Measurements from ENCODE around the gene AKR1A1.

The AKR1A1 gene

GRCh38 chr1:45526135-45526644 lies 24.4 kb upstream of the AKR1A1 start:
- no peak for DNase-seq (ENCODE audit: low read depth)
- Histone ChIP-seq H3K4me1 (ENCODE audit: control insufficient read depth, insufficient read depth, low read length) (peaks cover 8% of the 10 kb centered on the region), H3K36me3 (ENCODE audit: control insufficient read depth, insufficient read depth, low read length, severe bottlenecking) (no peaks in the 10 kb centered on the region), H3K9me3 (ENCODE audit: control insufficient read depth, low read length) (no peaks in the 10 kb centered on the region), H3K4me3 (ENCODE audit: low read length) (no peak overlapping the region), H3K9ac (ENCODE audit: low read length) (no peak overlapping the region), H3K27me3 (replicated peaks; ENCODE audit: control insufficient read depth, insufficient read depth, low read length) (no peaks in the 10 kb centered on the region)

GRCh38 chr1:45530632-45531135 lies 19.9 kb upstream of the AKR1A1 start:
- no peaks in the 10 kb centered on the region for H3K27me3 ChIP-seq (replicated peaks; ENCODE audit: control insufficient read depth, insufficient read depth, low read length)
- H3K36me3 ChIP-seq (ENCODE audit: control insufficient read depth, insufficient read depth, low read length, severe bottlenecking), result no peaks in the 10 kb centered on the region
- H3K4me3 ChIP-seq (ENCODE audit: low read length), result no peak overlapping the region
- H3K9ac ChIP-seq (ENCODE audit: low read length), result no peak overlapping the region
- H3K4me1 ChIP-seq (ENCODE audit: control insufficient read depth, insufficient read depth, low read length), result no peaks in the 10 kb centered on the region
- no peaks in the 10 kb centered on the region for H3K9me3 ChIP-seq (ENCODE audit: control insufficient read depth, low read length)
- DNase-seq (ENCODE audit: low read depth), result no peak

GRCh38 chr1:45531873-45532272 lies 18.8 kb upstream of the AKR1A1 start:
- Histone ChIP-seq H3K4me1 (ENCODE audit: control insufficient read depth, insufficient read depth, low read length) (no peaks in the 10 kb centered on the region), H3K9me3 (ENCODE audit: control insufficient read depth, low read length) (no peaks in the 10 kb centered on the region), H3K36me3 (ENCODE audit: control insufficient read depth, insufficient read depth, low read length, severe bottlenecking) (no peaks in the 10 kb centered on the region), H3K27me3 (replicated peaks; ENCODE audit: control insufficient read depth, insufficient read depth, low read length) (no peaks in the 10 kb centered on the region), H3K9ac (ENCODE audit: low read length) (no peak overlapping the region), H3K4me3 (ENCODE audit: low read length) (no peak overlapping the region)
- DNase-seq (ENCODE audit: low read depth), result no peak

- no peaks in the 10 kb centered on the region for H3K9me3 ChIP-seq (ENCODE audit: control insufficient read depth, low read length)
- no peaks in the 10 kb centered on the region for H3K36me3 ChIP-seq (ENCODE audit: control insufficient read depth, insufficient read depth, low read length, severe bottlenecking)
- no peak overlapping the region for H3K4me3 ChIP-seq (ENCODE audit: low read length)
- H3K27me3 ChIP-seq (replicated peaks; ENCODE audit: control insufficient read depth, insufficient read depth, low read length), result no peaks in the 10 kb centered on the region
- H3K9ac ChIP-seq (ENCODE audit: low read length), result no peak overlapping the region
- DNase-seq (ENCODE audit: low read depth), result no peak
- H3K4me1 ChIP-seq (ENCODE audit: control insufficient read depth, insufficient read depth, low read length), result no peaks in the 10 kb centered on the region
Observed at GRCh38 chr1:45535988-45536766, 14.4 kb upstream of the AKR1A1 start.

- H3K27me3 ChIP-seq (replicated peaks; ENCODE audit: control insufficient read depth, insufficient read depth, low read length), result no peaks in the 10 kb centered on the region
- no peaks in the 10 kb centered on the region for H3K36me3 ChIP-seq (ENCODE audit: control insufficient read depth, insufficient read depth, low read length, severe bottlenecking)
- H3K4me1 ChIP-seq (ENCODE audit: control insufficient read depth, insufficient read depth, low read length), result no peaks in the 10 kb centered on the region
- H3K4me3 ChIP-seq (ENCODE audit: low read length), result no peak overlapping the region
- no peak overlapping the region for H3K9ac ChIP-seq (ENCODE audit: low read length)
- no peak for DNase-seq (ENCODE audit: low read depth)
- no peaks in the 10 kb centered on the region for H3K9me3 ChIP-seq (ENCODE audit: control insufficient read depth, low read length)
Observed at GRCh38 chr1:45536886-45537285, 13.7 kb upstream of the AKR1A1 start.

GRCh38 chr1:45541193-45541592 lies 9.4 kb upstream of the AKR1A1 start:
- Histone ChIP-seq H3K9ac (ENCODE audit: low read length) (no peak overlapping the region), H3K36me3 (ENCODE audit: control insufficient read depth, insufficient read depth, low read length, severe bottlenecking) (no peaks in the 10 kb centered on the region), H3K4me1 (ENCODE audit: control insufficient read depth, insufficient read depth, low read length) (peaks cover 6% of the 10 kb centered on the region), H3K27me3 (replicated peaks; ENCODE audit: control insufficient read depth, insufficient read depth, low read length) (no peaks in the 10 kb centered on the region), H3K4me3 (ENCODE audit: low read length) (no peak overlapping the region), H3K9me3 (ENCODE audit: control insufficient read depth, low read length) (no peaks in the 10 kb centered on the region)
- DNase-seq (ENCODE audit: low read depth), result no peak

- peaks cover 6% of the 10 kb centered on the region for H3K4me1 ChIP-seq (ENCODE audit: control insufficient read depth, insufficient read depth, low read length)
- H3K36me3 ChIP-seq (ENCODE audit: control insufficient read depth, insufficient read depth, low read length, severe bottlenecking), result no peaks in the 10 kb centered on the region
- H3K4me3 ChIP-seq (ENCODE audit: low read length), result no peak overlapping the region
- no peak overlapping the region for H3K9ac ChIP-seq (ENCODE audit: low read length)
- H3K27me3 ChIP-seq (replicated peaks; ENCODE audit: control insufficient read depth, insufficient read depth, low read length), result no peaks in the 10 kb centered on the region
- DNase-seq (ENCODE audit: low read depth), result no peak
- H3K9me3 ChIP-seq (ENCODE audit: control insufficient read depth, low read length), result no peaks in the 10 kb centered on the region
Observed at GRCh38 chr1:45542591-45542990, 8.0 kb upstream of the AKR1A1 start.

- no peak overlapping the region for H3K9ac ChIP-seq (ENCODE audit: low read length)
- peaks cover 6% of the 10 kb centered on the region for H3K4me1 ChIP-seq (ENCODE audit: control insufficient read depth, insufficient read depth, low read length)
- no peaks in the 10 kb centered on the region for H3K36me3 ChIP-seq (ENCODE audit: control insufficient read depth, insufficient read depth, low read length, severe bottlenecking)
- no peaks in the 10 kb centered on the region for H3K27me3 ChIP-seq (replicated peaks; ENCODE audit: control insufficient read depth, insufficient read depth, low read length)
- no peak for DNase-seq (ENCODE audit: low read depth)
- H3K4me3 ChIP-seq (ENCODE audit: low read length), result no peak overlapping the region
- H3K9me3 ChIP-seq (ENCODE audit: control insufficient read depth, low read length), result no peaks in the 10 kb centered on the region
Observed at GRCh38 chr1:45543581-45544417, 6.8 kb upstream of the AKR1A1 start.

GRCh38 chr1:45544530-45544929 lies 6.1 kb upstream of the AKR1A1 start:
- no peak overlapping the region for H3K4me3 ChIP-seq (ENCODE audit: low read length)

GRCh38 chr1:45545019-45545493 lies 5.6 kb upstream of the AKR1A1 start:
- no peak overlapping the region for H3K9ac ChIP-seq (ENCODE audit: low read length)
- no peaks in the 10 kb centered on the region for H3K36me3 ChIP-seq (ENCODE audit: control insufficient read depth, insufficient read depth, low read length, severe bottlenecking)
- H3K4me1 ChIP-seq (ENCODE audit: control insufficient read depth, insufficient read depth, low read length), result peaks cover 6% of the 10 kb centered on the region
- no peak overlapping the region for H3K4me3 ChIP-seq (ENCODE audit: low read length)
- H3K9me3 ChIP-seq (ENCODE audit: control insufficient read depth, low read length), result no peaks in the 10 kb centered on the region
- no peak for DNase-seq (ENCODE audit: low read depth)
- H3K27me3 ChIP-seq (replicated peaks; ENCODE audit: control insufficient read depth, insufficient read depth, low read length), result no peaks in the 10 kb centered on the region

More at GRCh38 chr1:45544530-45544929, 6.1 kb upstream of the AKR1A1 start:
- no peak for DNase-seq (ENCODE audit: low read depth)
- Histone ChIP-seq H3K27me3 (replicated peaks; ENCODE audit: control insufficient read depth, insufficient read depth, low read length) (no peaks in the 10 kb centered on the region), H3K9ac (ENCODE audit: low read length) (no peak overlapping the region), H3K4me1 (ENCODE audit: control insufficient read depth, insufficient read depth, low read length) (peaks cover 6% of the 10 kb centered on the region), H3K36me3 (ENCODE audit: control insufficient read depth, insufficient read depth, low read length, severe bottlenecking) (no peaks in the 10 kb centered on the region), H3K9me3 (ENCODE audit: control insufficient read depth, low read length) (no peaks in the 10 kb centered on the region)
